Pancreas (tissue), 10 donors: ENCODE results near the gene CCDC150. TPM values are rescaled to one million over a fixed set of nuclear protein-coding genes. Genes with fewer than 3 reads are reported as not detected.

Source experiments
- ATAC-seq, 4 donors: fragments of 200-7000 bp; cut with Tn5 transposase; one replicate each; pipeline versions ENCODE4 v1.8.0 to v1.9.1; 2020; ENCODE audit warnings: mild to moderate bottlenecking in 4 of 4, moderate library complexity in 4 of 4
- DNase-seq, 6 donors: peaks; one replicate each; pipeline ENCODE4 v3.0.0-alpha.2; 2020
- FAIRE-seq: peaks from 2 replicates; lab custom pipeline; 2012; peaks lifted over from hg19 to GRCh38; lab: Jason Lieb, UNC
- H3K27ac ChIP-seq, 4 donors: fragments of 200-600 bp; sonication (generic); 1 replicate in 3 of 4; 2 replicates in 1 of 4; pipeline versions ENCODE4 v1.5.0 to v1.8.0; 2020
- H3K27me3 ChIP-seq, 4 donors: fragments of 200-600 bp; one replicate each; pipeline ENCODE4 v1.8.0; 2021
- H3K36me3 ChIP-seq, 3 donors: fragments of 200-600 bp; sonication (generic) in 1 of 3; one replicate each; pipeline versions ENCODE4 v1.5.0 to v1.8.0; 2020 to 2021
- H3K4me1 ChIP-seq, 3 donors: fragments of 200-600 bp; one replicate each; pipeline ENCODE4 v1.8.0; 2021
- H3K4me3 ChIP-seq, 4 donors: fragments of 200-600 bp; sonication (generic) in 2 of 4; one replicate each; pipeline versions ENCODE4 v1.5.0 to v1.8.0; 2020 to 2021
- H3K9me3 ChIP-seq, 4 donors: fragments of 200-600 bp; one replicate each; pipeline ENCODE4 v1.8.0; 2021
- WGBS, 2 donors: extraction: QIAGEN DNeasy Blood & Tissue Kit; methylation state at CpG; one replicate each; pipeline ENCODE4 v1.1.7; 2013; 5-methylcytosine and 5-hydroxymethylcytosine counted together
- intact Hi-C, 3 donors: fragments of 100-400 bp; cut with DNase I; formaldehyde crosslinking; loops; one replicate each; pipeline versions ENCODE4 v1.11.1 to v1.14.2; 2022
- polyA plus RNA-seq, 2 donors: library from polyadenylated mRNA; stranded (reverse); fragments of 200-250 nt; gene quantifications; one replicate each; pipeline ENCODE4 v1.2.3, GENCODE V29; 2013
- total RNA-seq, 6 donors: library from RNA; stranded (reverse); fragmentation: NEBNext Ultra II Directional in 4 of 6; extraction: Animal tissue kit (Norgen Biotek cat#: 25700) in 4 of 6; gene quantifications; one replicate each; pipeline versions ENCODE4 v1.2.1 to v1.2.4, GENCODE V29; 2021 to 2023
- TF ChIP-seq, protein P1 (sequence below), 4 donors: fragments of 200-600 bp; sonication (generic) in 3 of 4; IDR thresholded peaks; one replicate each; pipeline versions ENCODE4 v1.5.0 to v1.8.0; 2021; ENCODE audit warnings: antibody characterized with exemption in 4 of 4
- donor health status: healthy with polysubstance abuse.
- donor health status: DM: no; HTN: no; CAD: no; lungs with moderate emphysema.
- donor health status: DM: no; HTN: no; CAD: no.
- donor health status: control.
- donor health status: control.
- donor health status: Bipolar disorder and iron deficiency.
- donor health status: DM: yes; HTN: yes; CAD: no.
- donor health status: DM: no; HTN: no; CAD: no.
- donor health status: DM: no; HTN: no; CAD: no.
- donor health status: DM: yes; HTN: yes; CAD: no.

The CCDC150 gene
- total and polyA plus RNA-seq, 8 donors: 0.26 to 1.4 (median 0.60) TPM; not detected in 1

- H3K27ac ChIP-seq: no peak overlapping the region
- 79 to 83% methylated on average over 3 of the region's 3 CpGs for WGBS, 2 donors
- H3K4me3 ChIP-seq: no peak overlapping the region
- TF ChIP-seq, protein P1, sequence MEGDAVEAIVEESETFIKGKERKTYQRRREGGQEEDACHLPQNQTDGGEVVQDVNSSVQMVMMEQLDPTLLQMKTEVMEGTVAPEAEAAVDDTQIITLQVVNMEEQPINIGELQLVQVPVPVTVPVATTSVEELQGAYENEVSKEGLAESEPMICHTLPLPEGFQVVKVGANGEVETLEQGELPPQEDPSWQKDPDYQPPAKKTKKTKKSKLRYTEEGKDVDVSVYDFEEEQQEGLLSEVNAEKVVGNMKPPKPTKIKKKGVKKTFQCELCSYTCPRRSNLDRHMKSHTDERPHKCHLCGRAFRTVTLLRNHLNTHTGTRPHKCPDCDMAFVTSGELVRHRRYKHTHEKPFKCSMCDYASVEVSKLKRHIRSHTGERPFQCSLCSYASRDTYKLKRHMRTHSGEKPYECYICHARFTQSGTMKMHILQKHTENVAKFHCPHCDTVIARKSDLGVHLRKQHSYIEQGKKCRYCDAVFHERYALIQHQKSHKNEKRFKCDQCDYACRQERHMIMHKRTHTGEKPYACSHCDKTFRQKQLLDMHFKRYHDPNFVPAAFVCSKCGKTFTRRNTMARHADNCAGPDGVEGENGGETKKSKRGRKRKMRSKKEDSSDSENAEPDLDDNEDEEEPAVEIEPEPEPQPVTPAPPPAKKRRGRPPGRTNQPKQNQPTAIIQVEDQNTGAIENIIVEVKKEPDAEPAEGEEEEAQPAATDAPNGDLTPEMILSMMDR (IDR thresholded peaks at IDR 0.05): no peak
- DNase-seq (no peak), FAIRE-seq (peak; percentile 72), ATAC-seq (peak in 1 of 4 donors; percentile 41)
- H3K36me3 ChIP-seq: peaks cover 0 to 8% (median 0%) of the 10 kb centered on the region in 3 donors
- no peaks in the 10 kb centered on the region for H3K27me3 ChIP-seq
- no peaks in the 10 kb centered on the region for H3K4me1 ChIP-seq
- H3K9me3 ChIP-seq: no peaks in the 10 kb centered on the region
- intact Hi-C loops: no loop called here
Measured at GRCh38 chr2:196758474-196759377, 119.2 kb downstream of the CCDC150 start.

- Histone ChIP-seq H3K4me1 (no peaks in the 10 kb centered on the region), H3K27me3 (no peaks in the 10 kb centered on the region), H3K4me3 (no peak overlapping the region), H3K9me3 (no peaks in the 10 kb centered on the region), H3K27ac (no peak overlapping the region), H3K36me3 (peaks cover 0 to 12% (median 4%) of the 10 kb centered on the region in 3 donors)
- no peak for ATAC-seq
- no peak for DNase-seq
- 74 to 79% methylated on average over 5 of the region's 5 CpGs for WGBS, 2 donors
- TF ChIP-seq, protein P1 (IDR thresholded peaks at IDR 0.05): no peak
- FAIRE-seq: no peak
- intact Hi-C loops: no loop called here
Measured at GRCh38 chr2:196759378-196759706, 119.8 kb downstream of the CCDC150 start.

GRCh38 chr2:196767101-196767500 lies 127.6 kb downstream of the CCDC150 start:
- WGBS, 2 donors: 80 to 87% methylated on average over 1 of the region's 1 CpG
- H3K4me3 ChIP-seq: no peak overlapping the region
- DNase-seq: no peak
- H3K4me1 ChIP-seq: no peaks in the 10 kb centered on the region
- H3K27ac ChIP-seq: no peak overlapping the region
- TF ChIP-seq, protein P1 (IDR thresholded peaks at IDR 0.05): no peak
- FAIRE-seq: no peak
- no peaks in the 10 kb centered on the region for H3K9me3 ChIP-seq
- H3K27me3 ChIP-seq: no peaks in the 10 kb centered on the region
- ATAC-seq: no peak
- intact Hi-C loops: no loop called here
- H3K36me3 ChIP-seq: peaks cover 0 to 40% (median 13%) of the 10 kb centered on the region in 3 donors

Other genes with a start within 250 kb of the CCDC150 start
- gene HECW2, start 46.2 kb upstream of the CCDC150 start, total RNA-seq: 1 to 10 TPM; 1.2 to 5.0 (median 2.1) TPM
- gene HECW2, start 46.2 kb upstream of the CCDC150 start, polyA plus RNA-seq: 1 to 10 TPM in 1 of 2 donors, under 1 TPM in 1; 0.99 to 1.8 TPM
- gene GTF3C3, start 160.0 kb downstream of the CCDC150 start, total RNA-seq: 10 to 100 TPM; 14.4 to 20.7 (median 17.4) TPM
- 10 to 100 TPM in 1 of 2 donors, 1 to 10 TPM in 1; 8.3 to 12.4 TPM for gene GTF3C3, start 160.0 kb downstream of the CCDC150 start, polyA plus RNA-seq
- gene C2orf66, start 169.6 kb downstream of the CCDC150 start, total RNA-seq: under 1 TPM in 3 of 6 donors, not detected in 3; 0.09 to 0.25 (median 0.20) TPM
- under 1 TPM in 1 of 2 donors, not detected in 1; 0.16 TPM for gene C2orf66, start 169.6 kb downstream of the CCDC150 start, polyA plus RNA-seq